PC-3 (cell line): Measurements from ENCODE around the gene BLOC1S2.
A peak's percentile ranks its signal among the peaks of the same experiment; 100 is the strongest.

Experiments
- EZH2 ChIP-seq: fragments of 300-600 bp; sonication (generic); IDR thresholded peaks from one replicate; pipeline ENCODE4 v1.6.1; 2017; ENCODE audit warnings: antibody characterized with exemption, mild to moderate bottlenecking, low read length; ENCODE audit not compliant: unreplicated experiment
- TF ChIP-seq, protein P1 (sequence below): fragments of 300-600 bp; sonication (generic); conservative IDR thresholded peaks from 2 replicates; pipeline ENCODE4 v1.5.1; 2017; ENCODE audit warnings: antibody characterized with exemption, low read depth, mild to moderate bottlenecking, low read length

- TF ChIP-seq, protein P1, sequence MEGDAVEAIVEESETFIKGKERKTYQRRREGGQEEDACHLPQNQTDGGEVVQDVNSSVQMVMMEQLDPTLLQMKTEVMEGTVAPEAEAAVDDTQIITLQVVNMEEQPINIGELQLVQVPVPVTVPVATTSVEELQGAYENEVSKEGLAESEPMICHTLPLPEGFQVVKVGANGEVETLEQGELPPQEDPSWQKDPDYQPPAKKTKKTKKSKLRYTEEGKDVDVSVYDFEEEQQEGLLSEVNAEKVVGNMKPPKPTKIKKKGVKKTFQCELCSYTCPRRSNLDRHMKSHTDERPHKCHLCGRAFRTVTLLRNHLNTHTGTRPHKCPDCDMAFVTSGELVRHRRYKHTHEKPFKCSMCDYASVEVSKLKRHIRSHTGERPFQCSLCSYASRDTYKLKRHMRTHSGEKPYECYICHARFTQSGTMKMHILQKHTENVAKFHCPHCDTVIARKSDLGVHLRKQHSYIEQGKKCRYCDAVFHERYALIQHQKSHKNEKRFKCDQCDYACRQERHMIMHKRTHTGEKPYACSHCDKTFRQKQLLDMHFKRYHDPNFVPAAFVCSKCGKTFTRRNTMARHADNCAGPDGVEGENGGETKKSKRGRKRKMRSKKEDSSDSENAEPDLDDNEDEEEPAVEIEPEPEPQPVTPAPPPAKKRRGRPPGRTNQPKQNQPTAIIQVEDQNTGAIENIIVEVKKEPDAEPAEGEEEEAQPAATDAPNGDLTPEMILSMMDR = peak; percentile 72
- TF ChIP-seq EZH2 = no peak
Measured at GRCh38 chr10:100303724-100304319, 17.3 kb upstream of the BLOC1S2 start.
